WTC11 (cell line): Measurements from ENCODE around the gene C13orf46. TPM values are rescaled to one million over a fixed set of nuclear protein-coding genes. Genes with fewer than 3 reads are reported as not detected.

Source experiments
- ATAC-seq: fragments of 200-7000 bp; cut with Tn5 transposase; 2 replicates; pipeline ENCODE4 v1.10.0; 2021; ENCODE audit warnings: mild to moderate bottlenecking, moderate library complexity
- CTCF ChIA-PET: fragments of 300-600 bp; sonication (Branson Sonifier 250); formaldehyde crosslinking; loops from one replicate; lab custom pipeline; 2021; ENCODE audit warnings: antibody characterized with exemption; lab: Charles Lee
- POLR2A ChIA-PET: fragments of 350-600 bp; sonication (Branson Sonifier 250); formaldehyde crosslinking; loops from one replicate; lab custom pipeline; 2021; ENCODE audit warnings: antibody characterized with exemption; lab: Charles Lee
- DNase-seq: peaks from one replicate; pipeline ENCODE4 v3.0.0; 2021; ENCODE audit warnings: low spot score
- H3K27ac Mint-ChIP-seq: 2 replicates; pipeline ENCODE4 v1.8.0; 2021; ENCODE audit warnings: mixed read lengths
- H3K27me3 Mint-ChIP-seq: 2 replicates; pipeline ENCODE4 v1.8.0; 2021; ENCODE audit warnings: low read depth, mild to moderate bottlenecking, moderate library complexity, mixed read lengths
- H3K36me3 Mint-ChIP-seq: 2 replicates; pipeline ENCODE4 v1.8.0; 2021; ENCODE audit warnings: mixed read lengths
- H3K4me1 Mint-ChIP-seq: 2 replicates; pipeline ENCODE4 v1.8.0; 2022; ENCODE audit warnings: mixed read lengths
- H3K4me3 Mint-ChIP-seq: 2 replicates; pipeline ENCODE4 v1.8.0; 2021; ENCODE audit warnings: mild to moderate bottlenecking, moderate library complexity, mixed read lengths
- H3K9me3 Mint-ChIP-seq: 2 replicates; pipeline ENCODE4 v1.8.0; 2021; ENCODE audit warnings: mixed read lengths
- AR ChIP-seq: fragments of 250-450 bp; sonication (Bioruptor Pico); IDR thresholded peaks from 2 replicates; pipeline ENCODE4 v1.9.0; 2021; ENCODE audit warnings: mild to moderate bottlenecking
- CREB1 ChIP-seq: sonication (generic); formaldehyde crosslinking; IDR thresholded peaks from 2 replicates; pipeline ENCODE4 v1.8.0; 2023; ENCODE audit warnings: mild to moderate bottlenecking, missing genetic modification reagents
- ESRRA ChIP-seq: sonication (generic); formaldehyde crosslinking; IDR thresholded peaks from 2 replicates; pipeline ENCODE4 v1.8.1; 2022; ENCODE audit warnings: mild to moderate bottlenecking, missing genetic modification reagents, borderline replicate concordance
- JAZF1 ChIP-seq: fragments of 250-450 bp; sonication (Bioruptor Pico); IDR thresholded peaks from 2 replicates; pipeline ENCODE4 v1.9.0; 2021; ENCODE audit warnings: moderate library complexity, mild to moderate bottlenecking, inconsistent platforms
- OVOL2 ChIP-seq: fragments of 250-450 bp; sonication (Bioruptor Pico); IDR thresholded peaks from 2 replicates; pipeline ENCODE4 v1.9.0; 2021; ENCODE audit warnings: mild to moderate bottlenecking, borderline replicate concordance
- USF1 ChIP-seq: sonication (generic); formaldehyde crosslinking; IDR thresholded peaks from 2 replicates; pipeline ENCODE4 v1.8.0; 2022; ENCODE audit warnings: mild to moderate bottlenecking, missing genetic modification reagents
- ZNF317 ChIP-seq: sonication (generic); formaldehyde crosslinking; IDR thresholded peaks from 2 replicates; pipeline ENCODE4 v1.8.1; 2023; ENCODE audit warnings: low read depth, mild to moderate bottlenecking, moderate library complexity, missing genetic modification reagents, borderline replicate concordance
- ZNF512 ChIP-seq: sonication (generic); formaldehyde crosslinking; IDR thresholded peaks from 2 replicates; pipeline ENCODE4 v1.8.1; 2022; ENCODE audit warnings: missing genetic modification reagents, borderline replicate concordance
- ZNF671 ChIP-seq: fragments of 250-450 bp; sonication (Bioruptor Pico); IDR thresholded peaks from 2 replicates; pipeline ENCODE4 v1.8.0; 2021; ENCODE audit warnings: mild to moderate bottlenecking
- total RNA-seq: library from RNA; stranded (reverse); gene quantifications from 3 replicates; pipeline ENCODE4 v1.2.3, GENCODE V29; 2021
- TF ChIP-seq, protein P1 (sequence below): sonication (generic); formaldehyde crosslinking; IDR thresholded peaks from 2 replicates; pipeline ENCODE4 v1.8.1; 2023; ENCODE audit warnings: mild to moderate bottlenecking, missing genetic modification reagents
- TF ChIP-seq, protein P2 (sequence below): sonication (generic); formaldehyde crosslinking; IDR thresholded peaks from 2 replicates; pipeline ENCODE4 v1.8.0; 2022; ENCODE audit warnings: mild to moderate bottlenecking, missing genetic modification reagents
- TF ChIP-seq, protein P3 (sequence below): fragments of 250-450 bp; sonication (Bioruptor Pico); conservative IDR thresholded peaks from 2 replicates; pipeline ENCODE4 v1.9.0; 2021; ENCODE audit warnings: mild to moderate bottlenecking
- TF ChIP-seq, protein P4 (sequence below): fragments of 250-450 bp; sonication (Bioruptor Pico); IDR thresholded peaks from 2 replicates; pipeline ENCODE4 v1.9.0; 2021; ENCODE audit warnings: mild to moderate bottlenecking, borderline replicate concordance
- TF ChIP-seq, protein P5 (sequence below): sonication (generic); formaldehyde crosslinking; IDR thresholded peaks from 2 replicates; pipeline ENCODE4 v1.8.0; 2023; ENCODE audit warnings: mild to moderate bottlenecking, missing genetic modification reagents
- TF ChIP-seq, protein P6 (sequence below): sonication (generic); formaldehyde crosslinking; IDR thresholded peaks from 2 replicates; pipeline ENCODE4 v1.8.1; 2022; ENCODE audit warnings: low read depth, missing genetic modification reagents, borderline replicate concordance

The C13orf46 gene
- total RNA-seq, 1 experiment from 2014 or later, result 0.50 TPM

- TF ChIP-seq ZNF317 (CRISPR knock-in tag) (no peak), ZNF512 (CRISPR knock-in tag) (no peak), OVOL2 (no peak), ESRRA (no peak), USF1 (no peak)
- TF ChIP-seq, protein P1, sequence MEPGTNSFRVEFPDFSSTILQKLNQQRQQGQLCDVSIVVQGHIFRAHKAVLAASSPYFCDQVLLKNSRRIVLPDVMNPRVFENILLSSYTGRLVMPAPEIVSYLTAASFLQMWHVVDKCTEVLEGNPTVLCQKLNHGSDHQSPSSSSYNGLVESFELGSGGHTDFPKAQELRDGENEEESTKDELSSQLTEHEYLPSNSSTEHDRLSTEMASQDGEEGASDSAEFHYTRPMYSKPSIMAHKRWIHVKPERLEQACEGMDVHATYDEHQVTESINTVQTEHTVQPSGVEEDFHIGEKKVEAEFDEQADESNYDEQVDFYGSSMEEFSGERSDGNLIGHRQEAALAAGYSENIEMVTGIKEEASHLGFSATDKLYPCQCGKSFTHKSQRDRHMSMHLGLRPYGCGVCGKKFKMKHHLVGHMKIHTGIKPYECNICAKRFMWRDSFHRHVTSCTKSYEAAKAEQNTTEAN (CRISPR knock-in tag), result no peak
- TF ChIP-seq, protein P2, sequence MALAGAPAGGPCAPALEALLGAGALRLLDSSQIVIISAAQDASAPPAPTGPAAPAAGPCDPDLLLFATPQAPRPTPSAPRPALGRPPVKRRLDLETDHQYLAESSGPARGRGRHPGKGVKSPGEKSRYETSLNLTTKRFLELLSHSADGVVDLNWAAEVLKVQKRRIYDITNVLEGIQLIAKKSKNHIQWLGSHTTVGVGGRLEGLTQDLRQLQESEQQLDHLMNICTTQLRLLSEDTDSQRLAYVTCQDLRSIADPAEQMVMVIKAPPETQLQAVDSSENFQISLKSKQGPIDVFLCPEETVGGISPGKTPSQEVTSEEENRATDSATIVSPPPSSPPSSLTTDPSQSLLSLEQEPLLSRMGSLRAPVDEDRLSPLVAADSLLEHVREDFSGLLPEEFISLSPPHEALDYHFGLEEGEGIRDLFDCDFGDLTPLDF (CRISPR knock-in tag), result no peak
- TF ChIP-seq, protein P3, sequence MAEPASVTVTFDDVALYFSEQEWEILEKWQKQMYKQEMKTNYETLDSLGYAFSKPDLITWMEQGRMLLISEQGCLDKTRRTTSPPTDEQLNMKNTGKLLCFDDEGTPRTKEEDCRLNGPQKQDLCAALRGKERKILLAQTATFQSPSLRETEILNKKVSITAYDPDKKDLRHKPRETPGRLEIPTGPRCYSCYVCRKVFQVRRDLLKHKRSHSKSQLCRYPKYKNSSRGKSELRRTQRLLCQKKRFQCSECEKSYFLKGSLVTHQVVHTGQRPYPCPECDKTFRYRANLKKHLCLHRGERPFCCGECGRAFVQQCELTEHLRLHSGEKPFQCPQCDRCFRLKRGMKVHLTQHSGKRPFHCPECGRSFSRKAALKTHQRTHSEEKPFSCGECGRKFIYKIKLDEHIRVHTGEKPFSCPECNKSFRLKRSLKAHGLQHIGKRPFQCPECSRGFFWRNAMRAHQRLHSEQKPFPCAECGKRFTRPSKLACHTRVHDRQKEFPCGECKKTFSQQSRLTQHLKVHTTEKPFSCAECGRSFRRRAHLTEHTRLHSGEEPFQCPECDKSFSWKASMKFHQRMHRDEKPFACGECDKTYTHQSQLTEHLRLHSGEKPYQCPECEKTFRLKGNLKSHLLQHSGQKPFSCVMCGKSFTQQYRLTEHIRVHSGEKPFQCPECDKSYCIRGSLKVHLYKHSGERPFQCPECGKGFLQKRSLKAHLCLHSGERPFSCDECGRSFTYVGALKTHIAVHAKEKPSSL (CRISPR knock-in tag), result no peak
- TF ChIP-seq, protein P4, sequence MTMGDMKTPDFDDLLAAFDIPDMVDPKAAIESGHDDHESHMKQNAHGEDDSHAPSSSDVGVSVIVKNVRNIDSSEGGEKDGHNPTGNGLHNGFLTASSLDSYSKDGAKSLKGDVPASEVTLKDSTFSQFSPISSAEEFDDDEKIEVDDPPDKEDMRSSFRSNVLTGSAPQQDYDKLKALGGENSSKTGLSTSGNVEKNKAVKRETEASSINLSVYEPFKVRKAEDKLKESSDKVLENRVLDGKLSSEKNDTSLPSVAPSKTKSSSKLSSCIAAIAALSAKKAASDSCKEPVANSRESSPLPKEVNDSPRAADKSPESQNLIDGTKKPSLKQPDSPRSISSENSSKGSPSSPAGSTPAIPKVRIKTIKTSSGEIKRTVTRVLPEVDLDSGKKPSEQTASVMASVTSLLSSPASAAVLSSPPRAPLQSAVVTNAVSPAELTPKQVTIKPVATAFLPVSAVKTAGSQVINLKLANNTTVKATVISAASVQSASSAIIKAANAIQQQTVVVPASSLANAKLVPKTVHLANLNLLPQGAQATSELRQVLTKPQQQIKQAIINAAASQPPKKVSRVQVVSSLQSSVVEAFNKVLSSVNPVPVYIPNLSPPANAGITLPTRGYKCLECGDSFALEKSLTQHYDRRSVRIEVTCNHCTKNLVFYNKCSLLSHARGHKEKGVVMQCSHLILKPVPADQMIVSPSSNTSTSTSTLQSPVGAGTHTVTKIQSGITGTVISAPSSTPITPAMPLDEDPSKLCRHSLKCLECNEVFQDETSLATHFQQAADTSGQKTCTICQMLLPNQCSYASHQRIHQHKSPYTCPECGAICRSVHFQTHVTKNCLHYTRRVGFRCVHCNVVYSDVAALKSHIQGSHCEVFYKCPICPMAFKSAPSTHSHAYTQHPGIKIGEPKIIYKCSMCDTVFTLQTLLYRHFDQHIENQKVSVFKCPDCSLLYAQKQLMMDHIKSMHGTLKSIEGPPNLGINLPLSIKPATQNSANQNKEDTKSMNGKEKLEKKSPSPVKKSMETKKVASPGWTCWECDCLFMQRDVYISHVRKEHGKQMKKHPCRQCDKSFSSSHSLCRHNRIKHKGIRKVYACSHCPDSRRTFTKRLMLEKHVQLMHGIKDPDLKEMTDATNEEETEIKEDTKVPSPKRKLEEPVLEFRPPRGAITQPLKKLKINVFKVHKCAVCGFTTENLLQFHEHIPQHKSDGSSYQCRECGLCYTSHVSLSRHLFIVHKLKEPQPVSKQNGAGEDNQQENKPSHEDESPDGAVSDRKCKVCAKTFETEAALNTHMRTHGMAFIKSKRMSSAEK (CRISPR knock-in tag), result no peak
- TF ChIP-seq, all 79 proteins: peak for 0
- Mint-ChIP-seq H3K27ac (no peak overlapping the region), H3K4me3 (no peak overlapping the region), H3K36me3 (peaks cover 33% of the 10 kb centered on the region), H3K4me1 (no peaks in the 10 kb centered on the region), H3K27me3 (peaks cover 25% of the 10 kb centered on the region), H3K9me3 (peaks cover 36% of the 10 kb centered on the region)
- DNase-seq (no peak), ATAC-seq (no peak)
- ChIA-PET CTCF (interaction anchor here (0.9 kb wide), 1 partner anchor 249 kb away, joined by 3 read pairs; no protein-coding TSS in a partner anchor), POLR2A (interaction anchor here (0.6 kb wide), 1 partner anchor 102 kb away, joined by 3 read pairs; no protein-coding TSS in a partner anchor)
Measured at GRCh38 chr13:113962975-113963374, 10.9 kb downstream of the C13orf46 start.

DNA sequence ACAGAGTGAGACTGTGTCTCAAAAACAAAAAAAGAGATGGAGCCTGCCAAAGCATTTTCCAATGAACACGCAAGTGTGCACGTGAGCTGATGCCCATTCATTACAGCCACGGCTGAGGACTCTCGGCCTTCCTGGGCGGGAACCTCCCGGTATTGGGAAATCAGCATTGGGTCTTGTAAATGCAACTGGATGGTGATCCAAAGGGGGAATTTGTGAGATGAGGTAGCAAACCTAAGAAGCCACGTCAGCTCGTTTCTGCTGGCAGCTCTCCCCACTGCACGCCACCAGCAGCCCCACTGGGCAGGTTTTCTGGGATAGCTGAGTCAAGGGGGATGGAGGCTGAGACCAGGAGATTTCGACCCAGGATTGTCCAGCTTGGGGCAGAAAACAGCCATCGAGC is 11.5 kb downstream of the C13orf46 start:
- POLR2A ChIA-PET, result no interaction called here
- no peak for DNase-seq
- no peak overlapping the region for H3K4me3 Mint-ChIP-seq
- H3K9me3 Mint-ChIP-seq, result peaks cover 42% of the 10 kb centered on the region
- no peak for ATAC-seq
- peaks cover 25% of the 10 kb centered on the region for H3K27me3 Mint-ChIP-seq
- CTCF ChIA-PET, result interaction anchor here (0.9 kb wide), 1 partner anchor 250 kb away, joined by 3 read pairs; no protein-coding TSS in a partner anchor
- no peaks in the 10 kb centered on the region for H3K4me1 Mint-ChIP-seq
- H3K27ac Mint-ChIP-seq, result no peak overlapping the region
- peaks cover 36% of the 10 kb centered on the region for H3K36me3 Mint-ChIP-seq
- TF ChIP-seq CREB1 (CRISPR knock-in tag) (no peak), JAZF1 (CRISPR knock-in tag) (no peak), AR (CRISPR knock-in tag) (no peak), ZNF671 (CRISPR knock-in tag) (no peak)
- TF ChIP-seq, protein P5, sequence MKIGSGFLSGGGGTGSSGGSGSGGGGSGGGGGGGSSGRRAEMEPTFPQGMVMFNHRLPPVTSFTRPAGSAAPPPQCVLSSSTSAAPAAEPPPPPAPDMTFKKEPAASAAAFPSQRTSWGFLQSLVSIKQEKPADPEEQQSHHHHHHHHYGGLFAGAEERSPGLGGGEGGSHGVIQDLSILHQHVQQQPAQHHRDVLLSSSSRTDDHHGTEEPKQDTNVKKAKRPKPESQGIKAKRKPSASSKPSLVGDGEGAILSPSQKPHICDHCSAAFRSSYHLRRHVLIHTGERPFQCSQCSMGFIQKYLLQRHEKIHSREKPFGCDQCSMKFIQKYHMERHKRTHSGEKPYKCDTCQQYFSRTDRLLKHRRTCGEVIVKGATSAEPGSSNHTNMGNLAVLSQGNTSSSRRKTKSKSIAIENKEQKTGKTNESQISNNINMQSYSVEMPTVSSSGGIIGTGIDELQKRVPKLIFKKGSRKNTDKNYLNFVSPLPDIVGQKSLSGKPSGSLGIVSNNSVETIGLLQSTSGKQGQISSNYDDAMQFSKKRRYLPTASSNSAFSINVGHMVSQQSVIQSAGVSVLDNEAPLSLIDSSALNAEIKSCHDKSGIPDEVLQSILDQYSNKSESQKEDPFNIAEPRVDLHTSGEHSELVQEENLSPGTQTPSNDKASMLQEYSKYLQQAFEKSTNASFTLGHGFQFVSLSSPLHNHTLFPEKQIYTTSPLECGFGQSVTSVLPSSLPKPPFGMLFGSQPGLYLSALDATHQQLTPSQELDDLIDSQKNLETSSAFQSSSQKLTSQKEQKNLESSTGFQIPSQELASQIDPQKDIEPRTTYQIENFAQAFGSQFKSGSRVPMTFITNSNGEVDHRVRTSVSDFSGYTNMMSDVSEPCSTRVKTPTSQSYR (CRISPR knock-in tag), result no peak
- TF ChIP-seq, protein P6, sequence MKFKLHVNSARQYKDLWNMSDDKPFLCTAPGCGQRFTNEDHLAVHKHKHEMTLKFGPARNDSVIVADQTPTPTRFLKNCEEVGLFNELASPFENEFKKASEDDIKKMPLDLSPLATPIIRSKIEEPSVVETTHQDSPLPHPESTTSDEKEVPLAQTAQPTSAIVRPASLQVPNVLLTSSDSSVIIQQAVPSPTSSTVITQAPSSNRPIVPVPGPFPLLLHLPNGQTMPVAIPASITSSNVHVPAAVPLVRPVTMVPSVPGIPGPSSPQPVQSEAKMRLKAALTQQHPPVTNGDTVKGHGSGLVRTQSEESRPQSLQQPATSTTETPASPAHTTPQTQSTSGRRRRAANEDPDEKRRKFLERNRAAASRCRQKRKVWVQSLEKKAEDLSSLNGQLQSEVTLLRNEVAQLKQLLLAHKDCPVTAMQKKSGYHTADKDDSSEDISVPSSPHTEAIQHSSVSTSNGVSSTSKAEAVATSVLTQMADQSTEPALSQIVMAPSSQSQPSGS (CRISPR knock-in tag), result no peak
